Activated T-cell treated with anti-CD3 and anti-CD28 coated beads, Interleukin-2, amount 50 U/mL, for 4 hours (primary cell): ENCODE measurements around the gene CHRNB1. TPM values are rescaled to one million over a fixed set of nuclear protein-coding genes. Genes with fewer than 3 reads are reported as not detected.

Experiments used
- ATAC-seq, 2 donors: fragments of 200-7000 bp; cut with Tn5 transposase; one replicate each; pipeline ENCODE4 v1.10.0; 2021
- DNase-seq: peaks from one replicate; pipeline ENCODE4 v3.0.0-alpha.2; 2020
- H3K27me3 Mint-ChIP-seq: one replicate; pipeline ENCODE4 v1.8.0; 2021; ENCODE audit warnings: low read depth, mixed read lengths
- H3K36me3 Mint-ChIP-seq: one replicate; pipeline ENCODE4 v1.8.0; 2022; ENCODE audit warnings: mixed read lengths; ENCODE audit not compliant: insufficient read depth
- H3K4me1 Mint-ChIP-seq: one replicate; pipeline ENCODE4 v1.8.0; 2021; ENCODE audit warnings: low read depth, mixed read lengths
- H3K4me3 Mint-ChIP-seq: one replicate; pipeline ENCODE4 v1.8.0; 2021; ENCODE audit warnings: mild to moderate bottlenecking, moderate library complexity, mixed read lengths
- H3K9me3 Mint-ChIP-seq: one replicate; pipeline ENCODE4 v1.8.0; 2021; ENCODE audit warnings: mixed read lengths
- total RNA-seq, 3 donors: library from RNA; stranded (reverse); gene quantifications; one replicate each; pipeline ENCODE4 v1.2.1, GENCODE V29; 2021

The CHRNB1 gene, protein sequence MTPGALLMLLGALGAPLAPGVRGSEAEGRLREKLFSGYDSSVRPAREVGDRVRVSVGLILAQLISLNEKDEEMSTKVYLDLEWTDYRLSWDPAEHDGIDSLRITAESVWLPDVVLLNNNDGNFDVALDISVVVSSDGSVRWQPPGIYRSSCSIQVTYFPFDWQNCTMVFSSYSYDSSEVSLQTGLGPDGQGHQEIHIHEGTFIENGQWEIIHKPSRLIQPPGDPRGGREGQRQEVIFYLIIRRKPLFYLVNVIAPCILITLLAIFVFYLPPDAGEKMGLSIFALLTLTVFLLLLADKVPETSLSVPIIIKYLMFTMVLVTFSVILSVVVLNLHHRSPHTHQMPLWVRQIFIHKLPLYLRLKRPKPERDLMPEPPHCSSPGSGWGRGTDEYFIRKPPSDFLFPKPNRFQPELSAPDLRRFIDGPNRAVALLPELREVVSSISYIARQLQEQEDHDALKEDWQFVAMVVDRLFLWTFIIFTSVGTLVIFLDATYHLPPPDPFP
- total RNA-seq, result 1 to 10 TPM; 3.9 to 4.6 (median 4.3) TPM

DNA sequence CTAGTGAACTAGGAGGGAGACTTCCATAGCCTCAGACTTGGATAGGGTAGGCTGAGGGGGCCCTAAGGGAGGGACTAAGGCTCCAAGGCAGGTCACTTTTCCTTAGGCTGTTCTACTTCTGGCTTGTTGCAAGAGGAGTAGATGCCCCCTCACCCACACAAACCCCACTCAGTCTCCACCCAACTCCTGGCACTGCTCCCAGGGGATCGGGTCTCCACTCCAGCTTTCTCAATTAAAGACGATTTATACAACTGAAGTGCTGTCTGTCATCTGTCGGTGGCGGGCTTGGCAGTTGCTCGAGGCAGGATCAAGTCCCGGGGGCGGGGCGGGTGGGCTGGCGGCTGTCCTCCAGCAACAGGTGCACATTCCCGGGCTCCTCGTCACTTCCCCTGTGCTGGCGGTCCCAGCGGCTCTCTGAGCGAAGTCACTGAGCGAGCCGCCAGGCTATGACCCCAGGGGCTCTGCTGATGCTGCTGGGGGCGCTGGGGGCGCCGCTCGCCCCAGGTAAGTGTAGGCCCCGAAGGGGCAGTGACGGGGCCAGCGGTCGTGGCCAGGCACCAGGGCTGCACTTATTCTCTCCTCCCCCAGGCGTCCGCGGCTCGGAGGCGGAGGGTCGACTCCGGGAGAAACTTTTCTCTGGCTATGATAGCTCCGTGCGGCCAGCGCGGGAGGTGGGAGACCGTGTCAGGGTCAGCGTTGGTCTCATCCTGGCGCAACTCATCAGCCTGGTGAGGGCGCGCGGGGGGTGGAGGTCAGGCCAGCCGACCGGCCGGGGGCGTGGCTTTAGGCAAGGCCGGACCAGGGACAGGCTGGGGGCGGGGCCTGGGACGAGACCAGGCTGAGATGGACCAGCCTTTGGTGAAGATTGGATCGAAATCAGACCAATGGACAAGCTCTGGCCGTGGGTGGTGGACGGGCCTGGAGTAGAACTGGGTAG is at the start of gene CHRNB1:
CHRNB1 (plus strand) TSS at position 380 of the 937 bp plus-strand sequence; CDS start at position 447, 67 bp downstream.
- DNase-seq, result no peak
- H3K9me3 Mint-ChIP-seq, result no peaks in the 10 kb centered on the region
- peaks cover 3% of the 10 kb centered on the region for H3K36me3 Mint-ChIP-seq
- H3K4me3 Mint-ChIP-seq, result peak within 1 kb of the TSS; percentile 72
- peak; percentile 16 to 18 for ATAC-seq
- H3K4me1 Mint-ChIP-seq, result peaks cover 26% of the 10 kb centered on the region
- H3K27me3 Mint-ChIP-seq, result peaks cover 67% of the 10 kb centered on the region

DNA sequence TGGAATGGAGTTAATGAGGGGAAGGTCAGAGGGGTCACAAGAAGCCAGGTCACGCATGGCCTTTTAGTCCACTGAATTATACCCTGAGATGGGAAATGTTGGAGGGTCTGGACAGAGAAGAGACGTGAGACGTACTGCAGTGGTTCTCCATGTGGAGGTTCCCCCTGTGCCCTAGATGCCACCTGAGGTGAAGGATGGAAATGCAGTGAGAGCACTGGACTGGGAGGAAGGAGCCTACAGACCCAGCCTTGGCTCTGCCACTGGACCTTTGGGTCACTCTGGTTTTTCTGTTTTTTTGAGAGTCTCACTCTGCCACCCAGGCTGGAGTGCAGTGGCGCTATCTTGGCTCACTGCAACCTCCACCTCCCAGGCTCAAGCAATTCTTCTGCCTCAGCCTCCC is 48.7 kb upstream of the CHRNB1 start:
- Mint-ChIP-seq H3K36me3 (peaks cover 5% of the 10 kb centered on the region), H3K4me1 (peaks cover 26% of the 10 kb centered on the region), H3K4me3 (peak overlapping the region; percentile 1), H3K9me3 (no peaks in the 10 kb centered on the region), H3K27me3 (no peaks in the 10 kb centered on the region)
- no peak for DNase-seq
- no peak for ATAC-seq

DNA sequence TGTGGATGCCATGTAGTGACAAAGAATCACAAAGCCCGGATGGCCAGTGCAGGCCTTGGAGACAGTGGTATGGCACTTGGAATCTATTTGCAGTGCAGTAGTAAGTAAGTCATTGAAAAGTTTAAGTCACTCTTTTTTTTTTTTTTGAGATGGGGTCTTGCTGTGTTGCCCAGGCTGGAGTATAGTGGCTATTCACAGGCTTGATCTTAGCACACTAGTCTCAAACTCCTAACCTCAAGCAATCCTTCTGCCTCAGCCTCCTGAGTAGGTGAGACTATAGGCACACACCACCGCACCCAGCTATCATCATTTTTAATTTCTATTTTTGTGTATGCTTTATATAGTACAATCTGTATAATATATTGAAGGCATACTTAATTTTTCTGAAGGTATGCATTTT is 46.2 kb upstream of the CHRNB1 start:
- Mint-ChIP-seq H3K4me1 (peaks cover 15% of the 10 kb centered on the region), H3K4me3 (no peak overlapping the region), H3K36me3 (no peaks in the 10 kb centered on the region), H3K9me3 (no peaks in the 10 kb centered on the region), H3K27me3 (no peaks in the 10 kb centered on the region)
- ATAC-seq, result no peak
- no peak for DNase-seq

DNA sequence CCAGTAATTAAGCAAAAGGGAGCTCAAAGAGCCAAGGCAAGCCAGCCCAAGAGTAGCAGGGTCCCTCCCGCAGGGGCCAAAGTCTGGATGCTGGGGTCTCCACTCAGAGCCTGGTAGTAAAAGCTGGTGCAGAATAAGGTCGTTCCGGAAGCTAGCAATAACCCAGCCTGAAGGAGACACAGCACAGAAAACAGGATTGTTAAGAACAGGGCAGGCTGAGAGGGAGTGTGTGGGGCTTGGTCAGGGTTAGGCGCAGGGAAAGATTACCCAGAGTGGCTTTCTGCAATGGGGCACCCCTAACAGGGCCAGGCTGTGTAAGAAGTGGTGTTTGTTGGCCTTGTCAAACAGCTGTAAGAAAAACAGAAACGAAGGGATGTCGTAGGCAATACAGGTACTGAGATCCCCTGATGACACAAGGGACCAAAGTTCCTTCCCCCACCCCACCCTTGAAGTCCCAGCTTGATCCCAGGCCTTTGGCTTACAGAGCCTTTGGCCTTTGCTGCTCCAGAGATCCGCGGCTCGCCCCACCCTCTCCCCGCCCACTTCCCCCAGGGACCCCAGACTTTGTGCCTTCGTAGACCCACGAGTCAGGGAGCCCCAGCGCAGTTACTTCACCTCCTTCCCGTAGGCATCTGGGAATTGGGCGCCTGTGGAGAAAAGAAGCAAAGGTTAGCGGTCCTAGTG is 41.7 kb upstream of the CHRNB1 start:
- no peak for ATAC-seq
- Mint-ChIP-seq H3K4me1 (peaks cover 13% of the 10 kb centered on the region), H3K9me3 (no peaks in the 10 kb centered on the region), H3K4me3 (peak overlapping the region; percentile 93), H3K27me3 (no peaks in the 10 kb centered on the region), H3K36me3 (no peaks in the 10 kb centered on the region)
- no peak for DNase-seq

DNA sequence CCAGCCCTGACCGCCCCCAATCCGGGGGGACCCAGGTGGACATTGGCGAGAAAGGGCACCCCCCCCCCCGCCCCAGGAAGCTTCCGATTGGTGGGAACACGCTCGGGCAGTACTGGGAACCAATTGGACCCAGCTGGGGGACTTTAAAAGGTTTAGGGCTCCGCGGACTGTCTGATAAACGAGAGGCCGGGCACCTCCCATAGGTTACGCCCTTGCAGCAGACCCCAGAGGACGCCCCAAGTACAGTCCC is 41.2 kb upstream of the CHRNB1 start:
- ATAC-seq, result no peak
- no peak for DNase-seq
- Mint-ChIP-seq H3K9me3 (no peaks in the 10 kb centered on the region), H3K27me3 (no peaks in the 10 kb centered on the region), H3K4me3 (peak overlapping the region; percentile 93), H3K36me3 (no peaks in the 10 kb centered on the region), H3K4me1 (peaks cover 13% of the 10 kb centered on the region)

DNA sequence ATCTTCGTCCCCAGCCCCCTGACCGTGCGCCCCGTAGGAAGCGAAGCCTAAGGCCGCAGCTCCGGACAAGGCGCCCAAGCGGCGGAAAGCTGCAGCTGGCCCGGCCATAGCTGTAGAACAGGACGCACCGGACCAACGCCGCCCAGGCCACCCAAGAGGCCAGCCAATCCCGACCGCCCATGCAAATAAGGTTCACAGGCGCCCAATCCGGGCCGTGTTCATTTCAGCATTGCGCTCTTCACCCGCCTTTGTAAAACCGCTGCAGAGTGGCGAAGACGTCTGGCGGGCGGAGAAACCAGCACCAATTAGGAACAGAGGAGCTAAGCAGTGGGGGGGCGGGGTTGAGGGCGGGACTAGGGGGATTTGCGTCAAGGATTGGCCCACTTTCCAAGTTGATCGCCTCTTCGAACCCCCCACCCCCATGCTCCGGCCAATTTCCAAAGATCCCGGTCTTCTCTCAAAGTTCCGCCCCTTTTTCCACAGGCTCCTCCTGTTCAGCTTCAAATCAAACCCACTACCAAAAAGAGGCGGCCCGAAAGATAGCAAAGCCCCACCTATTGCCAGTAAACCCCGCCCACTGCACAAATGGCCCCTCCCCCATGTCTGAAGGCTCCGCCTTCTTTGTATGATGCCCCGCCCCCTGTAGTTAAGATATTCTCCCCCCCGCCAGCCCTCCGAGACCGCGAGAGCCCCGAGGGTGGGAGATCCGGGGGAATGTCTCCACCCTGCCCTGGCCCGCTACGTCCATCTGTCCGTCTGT is 40.7 kb upstream of the CHRNB1 start, which contains the start of gene TMEM256:
TMEM256 (minus strand) TSS at position 121 of the 760 bp plus-strand sequence; CDS start at position 108, 13 bp downstream.
- Mint-ChIP-seq H3K36me3 (no peaks in the 10 kb centered on the region), H3K27me3 (no peaks in the 10 kb centered on the region), H3K4me1 (peaks cover 13% of the 10 kb centered on the region), H3K9me3 (no peaks in the 10 kb centered on the region), H3K4me3 (peak within 1 kb of the TSS; percentile 93)
- ATAC-seq (peak; percentile 91 to 94), DNase-seq (peak; percentile 90)

DNA sequence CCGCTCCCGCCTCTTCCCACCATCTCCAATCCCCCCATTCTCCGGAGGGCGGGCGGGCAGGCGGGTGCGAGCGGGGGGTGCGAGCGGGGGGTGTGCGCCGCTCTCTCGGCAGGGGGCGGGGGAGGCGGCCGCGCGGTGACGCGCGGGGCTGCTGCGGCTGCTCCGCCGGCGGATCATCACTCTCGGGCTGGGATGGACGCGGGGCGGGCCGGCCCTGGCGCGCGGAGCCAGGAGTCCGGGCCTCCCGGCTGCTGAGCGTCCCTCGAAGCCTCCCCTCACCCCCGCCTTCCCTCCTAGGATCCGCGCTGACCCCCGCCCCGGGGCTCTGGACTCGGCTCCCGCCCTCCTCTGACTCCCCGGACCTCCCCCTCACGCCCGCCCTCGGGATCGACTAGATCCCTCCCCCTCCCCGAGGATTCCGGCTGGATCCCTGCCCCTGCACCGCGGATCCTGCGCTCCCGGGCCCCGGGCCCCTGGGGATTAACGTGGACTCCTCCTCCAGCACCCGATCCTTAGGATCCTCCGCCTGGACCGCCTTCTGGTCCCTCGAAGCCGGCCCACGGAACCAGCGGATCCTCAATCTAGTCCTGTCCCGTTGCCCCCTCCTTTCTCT is 40.0 kb upstream of the CHRNB1 start:
- no peaks in the 10 kb centered on the region for H3K9me3 Mint-ChIP-seq
- H3K27me3 Mint-ChIP-seq, result no peaks in the 10 kb centered on the region
- H3K4me1 Mint-ChIP-seq, result peaks cover 11% of the 10 kb centered on the region
- no peaks in the 10 kb centered on the region for H3K36me3 Mint-ChIP-seq
- H3K4me3 Mint-ChIP-seq, result peak overlapping the region; percentile 93
- ATAC-seq, result peak; percentile 56 to 62
- peak; percentile 64 for DNase-seq

DNA sequence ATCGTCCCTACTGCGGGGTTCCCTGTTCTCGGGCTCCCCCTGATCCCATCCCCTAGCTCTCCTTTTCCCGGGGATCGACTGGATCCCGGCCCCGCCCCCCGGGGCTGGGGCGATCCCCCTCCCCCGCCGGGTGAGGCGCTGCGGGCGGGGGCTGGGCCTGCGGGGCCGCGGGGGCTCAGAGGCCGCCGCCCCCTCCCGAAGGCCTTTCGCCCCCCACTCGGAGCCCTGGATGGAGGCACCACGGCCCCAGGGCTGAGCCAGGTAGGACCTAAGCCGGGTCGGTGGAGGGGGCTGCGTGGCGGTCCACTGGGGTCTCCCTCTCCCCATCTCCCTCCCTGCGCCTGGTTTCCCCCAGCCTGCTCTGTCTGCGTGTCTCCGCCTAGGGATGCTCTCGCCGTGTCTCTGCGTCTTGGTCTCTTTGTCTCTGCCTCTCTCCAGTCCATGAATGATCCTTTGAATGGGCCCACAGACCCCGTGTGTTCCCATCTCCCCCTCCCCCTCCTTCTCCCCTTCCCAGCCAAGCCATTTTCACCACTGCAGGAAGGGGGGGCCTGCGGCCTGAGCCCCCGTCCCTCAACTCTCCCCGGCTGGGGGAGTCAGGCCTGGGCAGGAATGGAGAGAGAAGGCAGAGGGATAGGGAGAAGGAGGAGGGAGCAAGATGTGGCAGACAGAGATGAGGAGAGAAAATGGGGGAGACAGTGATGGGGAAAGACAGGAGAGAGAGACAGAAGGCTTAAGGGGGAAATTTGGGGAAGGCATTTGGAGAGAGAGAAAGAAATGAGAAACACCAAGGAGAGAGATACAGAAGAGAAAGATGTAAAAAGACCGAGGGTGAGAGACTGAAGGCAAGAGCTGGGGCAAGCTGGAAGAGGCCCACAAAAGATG is 39.3 kb upstream of the CHRNB1 start:
- no peaks in the 10 kb centered on the region for H3K27me3 Mint-ChIP-seq
- H3K4me3 Mint-ChIP-seq, result peak overlapping the region; percentile 76
- ATAC-seq, result no peak
- DNase-seq, result no peak
- no peaks in the 10 kb centered on the region for H3K36me3 Mint-ChIP-seq
- no peaks in the 10 kb centered on the region for H3K9me3 Mint-ChIP-seq
- peaks cover 11% of the 10 kb centered on the region for H3K4me1 Mint-ChIP-seq

DNA sequence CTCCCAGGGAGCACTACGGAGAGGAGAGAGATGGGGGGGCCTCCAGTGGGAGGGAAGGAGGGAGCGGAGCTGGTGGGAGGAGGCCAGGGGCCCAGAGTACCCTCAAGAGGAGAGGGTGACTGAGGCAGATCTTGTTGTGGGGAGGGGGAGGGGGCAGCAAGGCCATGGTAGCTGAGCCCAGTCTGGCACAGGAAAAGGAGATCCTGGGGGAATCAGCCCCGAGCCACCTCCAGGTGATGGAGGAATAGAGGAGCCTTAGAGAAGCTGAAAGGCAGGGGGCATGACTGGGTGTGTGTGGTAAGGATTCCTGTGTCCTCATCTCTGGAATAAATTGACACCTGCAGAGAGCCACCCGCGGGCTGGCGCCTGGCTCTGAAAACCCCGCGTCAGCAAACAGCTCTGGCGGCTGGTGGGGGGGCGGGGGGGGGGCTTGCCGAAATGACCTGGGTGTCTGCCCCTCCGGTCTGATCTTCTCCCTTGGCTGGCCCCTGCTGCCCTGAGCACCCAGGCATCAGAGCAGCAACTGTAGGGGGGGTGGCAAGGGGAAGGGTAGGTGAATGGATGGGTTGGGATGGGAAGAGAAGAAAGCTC is 38.5 kb upstream of the CHRNB1 start:
- Mint-ChIP-seq H3K36me3 (no peaks in the 10 kb centered on the region), H3K9me3 (no peaks in the 10 kb centered on the region), H3K27me3 (no peaks in the 10 kb centered on the region), H3K4me1 (peaks cover 11% of the 10 kb centered on the region), H3K4me3 (peak overlapping the region; percentile 67)
- ATAC-seq (no peak), DNase-seq (no peak)

DNA sequence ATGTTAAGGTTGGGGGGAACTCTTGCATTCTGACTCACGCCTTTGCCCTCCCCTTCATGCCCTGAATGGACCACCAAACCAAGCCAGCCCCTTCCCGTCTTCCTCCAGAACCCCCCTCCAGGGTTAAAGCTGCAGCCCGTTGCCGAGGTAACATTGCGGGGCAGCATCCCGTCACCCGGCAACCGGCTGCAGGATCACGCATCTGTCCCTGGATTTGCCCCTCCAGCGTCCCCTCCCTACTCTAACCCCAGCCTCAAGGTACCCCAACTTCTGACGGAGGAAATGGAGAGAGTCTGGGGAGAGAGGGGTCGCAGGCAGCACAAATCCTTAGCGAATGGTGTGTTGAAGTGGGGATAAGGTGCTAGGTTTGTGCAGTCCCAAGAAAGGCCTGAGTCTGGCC is 37.8 kb upstream of the CHRNB1 start:
- Mint-ChIP-seq H3K36me3 (no peaks in the 10 kb centered on the region), H3K4me3 (no peak overlapping the region), H3K4me1 (peaks cover 11% of the 10 kb centered on the region), H3K9me3 (no peaks in the 10 kb centered on the region), H3K27me3 (no peaks in the 10 kb centered on the region)
- DNase-seq (no peak), ATAC-seq (no peak)

DNA sequence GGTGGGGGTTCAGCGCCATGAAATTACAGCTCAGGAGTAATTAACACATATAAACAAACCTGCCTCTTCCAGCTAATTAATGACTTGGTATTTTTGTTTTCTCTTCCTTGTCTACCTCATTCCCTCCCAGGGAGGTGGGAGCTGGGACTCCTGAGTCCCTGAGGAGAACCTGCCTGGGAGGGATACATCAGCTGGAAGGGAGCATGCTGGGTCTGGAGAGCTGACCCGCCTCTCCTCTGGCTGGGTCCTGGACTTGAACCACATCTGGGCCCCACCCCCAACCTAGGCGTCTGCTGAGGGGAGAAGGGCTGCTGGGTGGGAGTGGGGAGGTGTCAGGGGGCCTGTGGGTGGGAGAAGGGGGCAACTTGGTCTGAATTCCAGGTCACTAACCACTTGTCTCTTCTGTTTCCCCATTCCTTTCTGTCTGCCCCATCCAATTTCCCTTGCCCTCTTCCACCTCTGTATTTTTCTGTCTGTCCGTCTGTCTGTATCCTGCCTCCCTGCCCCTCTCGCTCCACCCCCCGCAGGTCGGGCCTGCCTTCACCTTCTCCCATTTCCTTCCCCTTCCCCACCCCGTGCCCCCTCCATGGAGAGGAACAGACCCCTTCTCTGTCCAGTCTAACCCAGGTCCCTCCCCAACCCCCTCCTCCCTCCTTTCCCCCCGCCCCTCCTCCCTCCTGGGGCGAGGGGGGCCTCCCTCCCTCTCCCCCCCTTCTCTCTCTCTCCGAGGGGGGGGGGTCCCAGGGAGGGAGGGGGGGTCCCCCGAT is 37.2 kb upstream of the CHRNB1 start, which contains the start of gene NLGN2:
NLGN2 (plus strand) TSS at position 361 of the 767 bp plus-strand sequence. CDS start 411 bp downstream, outside the sequence.
- H3K4me1 Mint-ChIP-seq, result peaks cover 11% of the 10 kb centered on the region
- H3K4me3 Mint-ChIP-seq, result no peak within 1 kb of the TSS
- H3K36me3 Mint-ChIP-seq, result no peaks in the 10 kb centered on the region
- DNase-seq, result no peak
- no peaks in the 10 kb centered on the region for H3K27me3 Mint-ChIP-seq
- ATAC-seq, result no peak
- H3K9me3 Mint-ChIP-seq, result no peaks in the 10 kb centered on the region
